Esophagus squamous epithelium (tissue), 4 donors: ENCODE results near the gene THOC1.
A peak's percentile ranks its signal among the peaks of the same experiment; 100 is the strongest.

Source experiments
- CTCF ChIP-seq, 6 experiments: fragments of 450-650 bp in 4 of 6; fragments of 200-600 bp in 2 of 6; sonication (generic) in 2 of 6; IDR thresholded peaks; one replicate each; pipeline ENCODE4 v1.5.1; 2016 to 2019; ENCODE audit warnings: antibody characterized with exemption in 6 of 6, mild to moderate bottlenecking in 4 of 6, moderate library complexity in 4 of 6
- POLR2A ChIP-seq, 4 donors: fragments of 450-650 bp; IDR thresholded peaks; one replicate each; pipeline ENCODE4 v1.6.1; 2017; ENCODE audit warnings: antibody characterized with exemption in 4 of 4, mild to moderate bottlenecking in 4 of 4, moderate library complexity in 3 of 4

DNA sequence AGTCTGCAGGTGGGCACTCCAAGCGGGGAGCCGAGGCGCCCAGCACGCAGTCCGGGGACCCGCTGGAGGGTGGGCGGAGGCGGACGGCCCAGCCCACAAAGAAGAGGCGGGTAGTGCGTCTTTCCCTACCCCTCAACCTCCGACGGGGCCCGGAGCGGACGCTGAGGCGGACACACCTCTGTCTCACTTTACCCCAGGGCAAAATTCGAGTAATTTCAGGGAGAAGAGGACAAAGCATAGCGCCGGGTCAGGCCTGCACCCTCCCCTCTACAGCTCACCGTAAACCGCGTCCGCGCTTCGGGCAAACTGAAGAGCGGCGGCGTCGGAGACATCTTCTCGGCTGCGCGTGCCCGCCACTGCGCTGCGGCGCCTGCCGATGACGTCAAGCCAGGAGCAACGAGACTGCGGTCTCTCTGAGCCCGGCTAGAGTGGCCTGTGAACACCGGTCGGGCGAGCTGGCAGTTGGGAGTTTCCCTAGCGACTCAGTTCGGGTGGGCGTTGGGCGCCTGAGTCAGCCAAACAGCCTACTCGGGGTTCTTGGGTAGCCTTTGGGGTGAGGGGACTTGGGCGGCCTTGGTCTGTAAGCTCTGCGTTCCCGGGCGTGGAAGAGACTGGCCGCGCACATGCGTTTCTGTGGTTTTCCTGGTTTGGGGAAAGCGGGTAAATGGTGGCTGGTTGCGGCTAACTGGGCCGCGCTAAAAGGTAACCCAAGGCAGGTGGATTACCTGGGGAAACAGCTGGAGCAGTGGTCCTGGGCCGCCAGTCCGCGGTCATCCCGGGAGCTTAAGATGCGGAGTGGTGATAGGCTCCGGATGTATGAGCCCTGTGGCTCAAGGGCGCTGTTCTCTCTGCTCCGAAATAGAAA is at the start of gene THOC1:
- TF ChIP-seq CTCF (IDR thresholded peaks at IDR 0.05) (peak in 2 of 6 experiments; percentile 0 to 4), POLR2A (IDR thresholded peaks at IDR 0.05) (peak in 3 of 4 donors; percentile 47 to 81 (median 75))
